Adrenal gland (tissue), 5 donors: ENCODE results near the gene DNALI1.

ENCODE experiments used
- POLR2A ChIP-seq, 2 donors: fragments of 450-650 bp; IDR thresholded peaks; one replicate each; pipeline ENCODE4 v1.6.1; 2017; ENCODE audit warnings: antibody characterized with exemption in 2 of 2, mild to moderate bottlenecking in 2 of 2, moderate library complexity in 1 of 2
- TF ChIP-seq, protein P1 (sequence below), 6 experiments: fragments of 450-650 bp in 4 of 6; fragments of 200-600 bp in 2 of 6; sonication (generic) in 1 of 6; IDR thresholded peaks; 1 replicate in 5 of 6; 2 replicates in 1 of 6; pipeline versions ENCODE4 v1.5.1 to v1.8.0; 2016 to 2021; ENCODE audit warnings: antibody characterized with exemption in 6 of 6, mild to moderate bottlenecking in 2 of 6, moderate library complexity in 1 of 6
- donor health status: DM: no; HTN: no; CAD: no.

DNA sequence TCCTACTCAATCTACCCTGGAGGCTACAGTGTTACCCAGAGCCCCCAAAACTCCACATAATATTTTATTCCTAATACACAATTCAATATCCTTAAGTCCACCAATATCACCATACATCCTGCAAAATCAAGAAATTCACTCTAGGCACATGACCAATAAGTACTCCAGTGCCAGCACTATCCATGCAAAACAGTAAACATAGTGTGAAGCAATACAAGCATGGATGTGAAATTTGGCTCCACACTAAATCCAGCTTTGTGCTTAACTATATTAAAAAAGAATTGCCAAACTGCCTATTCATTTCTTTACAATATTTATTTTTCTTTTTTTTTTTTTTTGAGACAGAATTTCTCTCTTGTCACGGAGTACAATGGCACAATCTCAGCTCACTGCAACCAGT is 39.2 kb upstream of the DNALI1 start:
- TF ChIP-seq, protein P1, sequence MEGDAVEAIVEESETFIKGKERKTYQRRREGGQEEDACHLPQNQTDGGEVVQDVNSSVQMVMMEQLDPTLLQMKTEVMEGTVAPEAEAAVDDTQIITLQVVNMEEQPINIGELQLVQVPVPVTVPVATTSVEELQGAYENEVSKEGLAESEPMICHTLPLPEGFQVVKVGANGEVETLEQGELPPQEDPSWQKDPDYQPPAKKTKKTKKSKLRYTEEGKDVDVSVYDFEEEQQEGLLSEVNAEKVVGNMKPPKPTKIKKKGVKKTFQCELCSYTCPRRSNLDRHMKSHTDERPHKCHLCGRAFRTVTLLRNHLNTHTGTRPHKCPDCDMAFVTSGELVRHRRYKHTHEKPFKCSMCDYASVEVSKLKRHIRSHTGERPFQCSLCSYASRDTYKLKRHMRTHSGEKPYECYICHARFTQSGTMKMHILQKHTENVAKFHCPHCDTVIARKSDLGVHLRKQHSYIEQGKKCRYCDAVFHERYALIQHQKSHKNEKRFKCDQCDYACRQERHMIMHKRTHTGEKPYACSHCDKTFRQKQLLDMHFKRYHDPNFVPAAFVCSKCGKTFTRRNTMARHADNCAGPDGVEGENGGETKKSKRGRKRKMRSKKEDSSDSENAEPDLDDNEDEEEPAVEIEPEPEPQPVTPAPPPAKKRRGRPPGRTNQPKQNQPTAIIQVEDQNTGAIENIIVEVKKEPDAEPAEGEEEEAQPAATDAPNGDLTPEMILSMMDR (IDR thresholded peaks at IDR 0.05): no peak
- no peak for TF ChIP-seq POLR2A (IDR thresholded peaks at IDR 0.05)
